Middle frontal gyrus (tissue), 1 donor: ENCODE results near the gene GCNA.
"Not testable (repeated sequence)": the region's sequence is repeated elsewhere in the genome, so short reads cannot be mapped to it uniquely, and the experiment has no call there.

Experiments
- DNase-seq: peaks from one replicate; pipeline ENCODE4 v3.0.0-alpha.2; 2015; ENCODE audit warnings: low spot score; ENCODE audit errors: extremely low spot score

The GCNA gene

DNA sequence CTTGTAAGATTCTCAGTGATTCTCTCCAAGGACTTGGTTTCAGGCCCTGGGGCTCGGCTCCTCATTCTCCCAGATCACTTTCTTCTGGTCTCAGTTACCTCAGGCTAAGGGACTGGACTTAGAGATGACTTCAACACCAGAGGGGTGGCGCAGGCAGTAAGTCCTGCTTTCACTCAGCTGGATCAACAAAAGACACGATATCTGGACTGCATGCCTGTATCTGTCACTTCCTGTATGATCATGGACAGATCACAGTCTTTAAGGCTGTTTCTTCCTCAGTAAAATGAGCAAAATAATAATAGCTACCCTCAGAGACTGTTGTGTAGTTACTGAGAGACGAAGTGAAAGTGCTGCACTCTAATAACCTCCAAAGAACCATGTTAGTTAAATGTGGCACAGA is 59.6 kb downstream of the GCNA start:
- DNase-seq = no peak

DNA sequence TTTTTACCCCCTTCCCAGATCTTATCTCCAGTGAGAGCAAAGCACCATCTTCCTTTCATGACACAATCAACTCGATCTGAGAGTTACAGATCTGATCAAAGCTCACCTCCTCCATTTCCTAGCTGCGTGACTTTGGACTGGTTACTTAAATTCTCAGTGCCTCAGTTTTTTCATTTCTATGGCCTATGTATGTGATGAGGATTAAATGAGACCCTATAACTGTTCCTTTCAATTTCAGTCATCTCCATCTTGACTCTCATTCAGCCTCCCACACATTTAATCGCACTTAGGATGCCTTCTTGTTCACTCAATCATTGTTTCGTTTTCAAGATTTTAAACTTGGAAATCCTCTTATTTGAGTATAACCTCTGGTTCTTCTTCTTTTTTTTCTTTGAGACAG is 60.2 kb downstream of the GCNA start:
- no peak for DNase-seq

DNA sequence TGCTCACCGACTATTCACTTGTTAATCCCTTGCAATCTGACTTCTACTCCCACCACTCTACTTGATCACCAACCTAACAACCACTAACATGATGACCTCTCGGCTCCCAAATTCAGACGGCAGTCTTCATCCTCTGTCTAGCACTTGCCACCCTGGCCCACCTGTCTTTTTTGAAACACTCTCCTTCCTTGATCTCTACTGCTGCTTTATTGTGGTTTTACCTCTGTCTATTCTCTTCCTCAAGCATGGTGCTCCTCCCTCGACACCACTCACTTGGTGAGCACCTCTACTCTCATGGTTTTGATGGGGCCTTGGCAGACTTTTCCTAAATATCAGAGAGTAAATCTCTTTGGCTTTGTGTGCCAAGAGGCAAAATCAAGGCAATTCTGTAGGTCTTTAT is 61.8 kb downstream of the GCNA start:
- DNase-seq = no peak

DNA sequence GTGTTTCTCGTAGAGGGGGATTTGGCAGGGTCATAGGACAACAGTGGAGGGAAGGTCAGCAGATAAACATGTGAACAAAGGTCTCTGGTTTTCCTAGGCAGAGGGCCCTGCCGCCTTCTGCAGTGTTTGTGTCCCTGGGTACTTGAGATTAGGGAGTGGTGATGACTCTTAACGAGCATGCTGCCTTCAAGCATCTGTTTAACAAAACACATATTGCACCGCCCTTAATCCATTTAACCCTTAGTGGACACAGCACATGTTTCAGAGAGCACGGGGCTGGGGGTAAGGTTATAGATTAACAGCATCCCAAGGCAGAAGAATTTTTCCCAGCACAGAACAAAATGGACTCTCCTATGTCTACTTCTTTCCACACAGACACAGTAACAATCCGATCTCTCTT is 66.2 kb downstream of the GCNA start:
- DNase-seq = not testable (repeated sequence)

DNA sequence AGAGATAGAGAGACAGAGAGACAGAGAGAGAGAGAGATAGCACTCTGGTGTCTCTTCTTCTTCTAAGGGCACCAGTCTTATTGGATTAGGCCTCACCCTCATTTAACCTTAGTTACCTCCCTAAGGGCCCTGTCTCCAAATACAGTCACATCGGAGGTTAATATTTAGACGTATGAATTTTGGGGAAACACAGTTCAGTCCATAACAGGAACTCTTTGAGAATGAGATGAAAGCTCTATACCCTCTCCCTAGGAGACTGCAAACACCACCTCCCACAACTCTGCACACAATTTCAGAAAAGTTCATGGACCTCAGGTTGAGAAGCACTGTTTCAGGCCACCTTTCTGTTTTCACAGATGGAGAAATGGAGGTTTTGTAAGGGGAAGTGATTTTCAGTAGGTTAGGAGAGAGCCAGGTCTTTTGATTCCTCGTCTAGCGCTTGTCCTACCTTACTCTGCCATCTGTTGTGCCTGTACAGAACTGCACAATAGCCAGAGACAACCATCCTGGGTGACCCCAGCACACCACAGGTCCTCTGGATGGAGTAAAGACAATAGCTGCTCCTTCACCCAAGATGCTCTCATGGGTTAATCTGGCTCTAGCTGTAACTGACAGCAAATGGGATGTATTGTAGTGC is 72.2 kb downstream of the GCNA start:
- DNase-seq = no peak

DNA sequence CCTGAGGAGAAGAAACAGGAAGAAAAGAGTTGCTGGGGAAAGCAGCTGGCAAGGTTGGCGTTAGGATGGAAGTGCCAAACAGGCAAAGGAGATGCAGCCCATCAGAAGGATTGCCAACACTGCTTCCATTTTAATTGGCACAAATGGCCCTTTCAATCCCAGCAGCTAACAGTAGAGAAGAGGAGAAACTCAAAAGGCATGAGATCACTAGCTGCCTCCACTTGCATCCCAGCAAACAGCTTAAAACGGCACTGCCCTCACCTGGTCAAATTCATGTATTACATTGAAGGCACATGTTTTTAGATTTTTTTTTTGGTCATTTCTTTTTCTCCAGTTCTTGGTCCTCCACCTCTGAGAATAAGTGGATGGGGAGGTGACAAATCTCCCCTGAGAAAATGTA is 74.2 kb downstream of the GCNA start:
- DNase-seq = peak; percentile 11

DNA sequence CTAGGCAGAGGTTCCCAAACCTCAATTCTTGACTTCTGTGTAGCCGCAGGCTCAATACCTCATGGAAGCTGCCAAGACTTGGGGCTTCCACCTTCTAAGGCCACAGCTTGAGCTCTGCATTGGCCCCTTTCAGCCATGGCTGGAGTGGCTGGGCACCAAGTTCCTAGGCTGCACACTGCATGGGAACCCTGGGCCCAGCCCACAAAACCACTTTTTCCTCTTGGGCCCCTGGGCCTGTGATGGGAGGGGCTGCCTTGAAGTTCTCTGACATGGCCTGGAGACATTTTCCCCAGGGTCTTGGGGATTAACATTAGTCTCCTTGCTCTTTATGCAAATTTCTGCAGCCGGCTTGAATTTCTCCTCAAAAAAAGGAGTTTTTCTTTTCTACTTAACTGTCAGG is 75.1 kb downstream of the GCNA start:
- no peak for DNase-seq

DNA sequence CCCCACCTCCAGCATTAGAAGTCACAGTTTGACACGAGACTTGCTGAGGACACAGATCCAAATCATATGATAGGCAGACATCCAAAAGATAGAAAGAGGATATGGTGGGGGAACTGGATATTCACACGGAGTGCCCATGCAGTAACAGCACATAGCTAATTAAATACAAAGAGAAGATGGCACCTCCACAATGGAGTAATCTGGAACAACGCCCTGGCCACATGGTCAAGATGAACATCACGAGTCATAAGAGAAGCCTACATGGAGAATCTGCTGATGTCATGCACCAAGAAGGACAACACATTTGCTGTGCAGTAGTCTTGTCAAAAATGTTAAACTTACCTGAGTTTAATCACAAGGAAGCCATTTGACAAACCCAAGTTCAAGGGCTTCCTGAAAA is 79.0 kb downstream of the GCNA start:
- no peak for DNase-seq

DNA sequence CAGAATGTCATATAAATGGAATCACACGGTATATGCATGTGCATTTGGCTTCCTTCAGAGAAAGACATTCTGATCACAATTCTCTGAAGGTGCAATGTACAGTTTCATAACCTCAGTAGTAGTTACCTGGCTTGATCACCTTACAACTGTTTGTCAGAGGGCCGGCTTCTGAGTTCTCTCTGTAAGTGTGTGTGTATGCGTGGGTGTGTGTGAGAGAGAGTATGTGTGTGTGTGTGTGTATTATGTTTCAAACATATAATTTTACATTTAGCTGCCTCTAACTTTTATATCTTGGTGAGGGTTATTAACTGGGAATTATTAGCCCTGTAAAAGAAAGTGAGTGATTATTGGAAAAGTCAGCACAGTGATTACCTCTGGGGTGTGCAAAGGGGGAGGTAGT is 81.1 kb downstream of the GCNA start:
- no peak for DNase-seq

DNA sequence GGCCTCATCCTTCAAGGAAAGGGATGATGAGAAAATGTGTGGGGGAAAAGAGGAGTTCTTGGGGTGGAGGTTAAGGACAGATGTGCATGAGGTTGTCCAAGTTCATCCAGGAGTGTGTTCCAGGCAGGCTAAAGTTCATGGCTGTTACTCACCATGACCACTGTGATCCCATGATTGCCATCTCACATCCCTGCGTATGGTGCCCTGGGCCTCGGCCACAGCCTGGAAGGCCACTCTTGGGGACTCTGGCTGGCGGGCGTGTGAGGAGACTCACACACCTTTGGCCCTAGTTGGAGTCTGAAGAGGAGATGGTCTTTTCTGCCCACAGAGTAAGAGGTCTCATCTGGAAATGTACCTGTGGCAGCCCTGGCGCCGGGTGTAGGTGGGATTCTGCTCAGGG is 81.7 kb downstream of the GCNA start:
- DNase-seq = no peak

DNA sequence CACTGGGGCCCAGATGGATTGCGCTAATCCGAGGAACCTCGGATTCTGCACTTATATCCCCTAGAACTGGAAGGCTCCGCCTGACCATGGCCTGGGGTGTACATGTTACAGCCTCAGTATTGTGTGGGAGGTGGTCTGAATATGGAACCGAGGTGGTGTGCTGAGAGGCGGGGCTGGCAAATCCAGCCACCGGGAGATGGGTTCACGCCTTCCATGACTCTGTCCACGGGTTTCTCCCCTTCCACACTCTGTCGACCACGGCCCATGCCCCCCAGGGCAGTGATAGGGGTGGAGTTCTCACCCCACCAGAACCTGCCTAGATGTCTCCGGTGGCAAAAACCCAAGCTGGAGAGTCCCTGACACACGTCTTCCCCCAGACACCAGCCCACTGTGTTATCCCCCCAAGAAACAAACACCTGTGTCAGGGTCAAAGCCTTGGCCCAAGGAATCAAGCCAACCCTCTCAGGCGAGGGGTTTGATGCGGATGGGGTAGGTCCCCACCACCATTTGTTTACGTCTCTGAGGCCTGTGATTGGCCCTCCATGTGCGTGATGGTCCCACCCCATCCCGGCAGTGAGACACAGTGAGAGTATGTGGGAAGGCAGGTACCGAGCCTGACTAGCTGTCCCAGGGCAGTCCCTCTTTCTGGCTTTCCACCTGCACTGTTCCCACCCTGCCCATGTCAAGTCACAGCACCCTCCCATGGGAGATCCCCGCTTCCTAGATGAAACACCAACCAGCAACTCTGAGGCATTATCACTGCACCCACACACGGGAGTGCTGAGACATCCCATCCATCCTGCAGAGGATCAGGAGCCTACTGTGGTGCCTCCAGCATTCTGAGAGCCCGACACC is 82.6 kb downstream of the GCNA start:
- DNase-seq = no peak

DNA sequence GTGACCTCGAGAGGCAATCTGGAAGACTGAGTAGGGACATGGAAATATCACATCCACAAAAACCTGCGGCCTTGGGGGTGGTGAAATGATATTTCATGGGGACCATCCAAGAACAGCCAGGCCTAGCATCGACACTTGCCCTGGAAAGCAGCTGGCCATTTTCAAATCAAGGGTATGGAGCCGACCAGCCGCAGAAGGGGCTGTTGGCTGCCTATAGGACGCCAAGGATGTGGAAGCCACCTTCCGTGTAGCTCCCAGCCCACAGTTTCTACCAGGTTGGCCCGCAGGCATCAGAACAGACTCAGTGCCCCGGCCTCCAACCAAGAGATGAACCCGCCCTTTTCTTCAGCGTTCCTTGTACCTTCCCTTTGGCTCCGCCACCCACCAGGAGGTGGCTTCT is 83.7 kb downstream of the GCNA start:
- no peak for DNase-seq

DNA sequence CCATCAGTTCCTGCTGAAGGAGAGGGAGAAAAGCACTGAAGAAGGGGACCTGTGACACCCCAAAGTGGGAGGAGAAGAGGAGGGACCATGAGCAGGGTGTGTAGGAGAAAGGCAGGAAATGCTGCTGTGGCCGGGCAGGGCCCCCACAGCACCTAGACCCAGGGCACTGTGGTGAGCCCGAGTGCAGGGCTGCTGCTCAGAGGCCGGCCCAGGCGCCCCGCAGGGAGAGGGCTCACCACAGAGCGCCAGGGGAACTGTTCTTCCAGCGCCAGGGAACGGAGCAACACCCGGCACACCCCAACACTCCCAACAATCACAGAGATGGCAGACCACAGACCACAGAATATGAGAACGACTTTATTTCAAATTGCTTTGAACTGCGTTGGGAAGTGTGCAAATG is 84.4 kb downstream of the GCNA start:
- DNase-seq = not testable (repeated sequence)
